H1 (cell line): ENCODE data around the gene TMEM181. TPM values are rescaled to one million over a fixed set of nuclear protein-coding genes. Genes with fewer than 3 reads are reported as not detected.
"Not testable (repeated sequence)": the region's sequence is repeated elsewhere in the genome, so short reads cannot be mapped to it uniquely, and the experiment has no call there.

ENCODE experiments used
- CTCF ChIA-PET: fragments of 300-600 bp; sonication (Branson Sonifier 250); formaldehyde crosslinking; loops from one replicate; lab custom pipeline; 2021; ENCODE audit not compliant: partially characterized antibody; lab: Charles Lee
- POLR2A ChIA-PET: fragments of 300-600 bp; sonication (Branson Sonifier 250); formaldehyde crosslinking; loops from one replicate; lab custom pipeline; 2021; ENCODE audit warnings: inconsistent platforms; ENCODE audit not compliant: partially characterized antibody; lab: Charles Lee
- DNase-seq, 2 experiments: peaks; one replicate each; pipeline versions ENCODE4 v3.0.0 to v3.0.0-alpha.2; 2010 to 2022; ENCODE audit warnings: low spot score in 2 of 2, low read depth in 1 of 2, mixed read lengths in 1 of 2
- FAIRE-seq: peaks from 2 replicates; lab custom pipeline; 2011; peaks lifted over from hg19 to GRCh38; lab: Jason Lieb, UNC
- H2AFZ ChIP-seq: 2 replicates; pipeline ENCODE4 v1.8.1; 2012; ENCODE audit warnings: low read length, inconsistent platforms
- H2AK5ac ChIP-seq: 2 replicates; pipeline ENCODE4 v1.6.1; 2013; ENCODE audit warnings: low read depth, low read length
- H2BK120ac ChIP-seq: replicated peaks from 2 replicates; pipeline ENCODE3; 2013; ENCODE audit warnings: low read depth, low read length, inconsistent platforms
- H2BK12ac ChIP-seq: 2 replicates; pipeline ENCODE4 v1.6.1; 2013; ENCODE audit warnings: low read depth, low read length
- H2BK15ac ChIP-seq: 2 replicates; pipeline ENCODE4 v1.6.1; 2013; ENCODE audit warnings: low read length
- H2BK20ac ChIP-seq: 2 replicates; pipeline ENCODE4 v1.6.1; 2013; ENCODE audit warnings: low read length
- H2BK5ac ChIP-seq: 2 replicates; pipeline ENCODE4 v1.6.1; 2013; ENCODE audit warnings: low read depth, low read length
- H3K14ac ChIP-seq: 2 replicates; pipeline ENCODE4 v1.6.1; 2013; ENCODE audit warnings: inconsistent platforms; ENCODE audit not compliant: insufficient read length
- H3K18ac ChIP-seq: 2 replicates; pipeline ENCODE4 v1.6.1; 2013; ENCODE audit warnings: low read length; ENCODE audit errors: extremely low read depth
- H3K23ac ChIP-seq: 2 replicates; pipeline ENCODE4 v1.6.1; 2013; ENCODE audit warnings: inconsistent platforms; ENCODE audit not compliant: insufficient read length
- H3K23me2 ChIP-seq: 2 replicates; pipeline ENCODE4 v1.6.1; 2013; ENCODE audit warnings: low read depth, low read length
- H3K27ac ChIP-seq: 2 replicates; pipeline ENCODE4 v1.6.1; 2011; ENCODE audit warnings: low read depth, low read length, inconsistent platforms
- H3K27me3 ChIP-seq, 4 experiments: replicated peaks in 1 of 4; 1 replicate in 1 of 4; 2 replicates in 3 of 4; pipeline versions ENCODE4 v1.6.1 to v1.8.1; 2011 to 2013; ENCODE audit warnings: low read length in 3 of 4, mild to moderate bottlenecking in 3 of 4, inconsistent platforms in 2 of 4, mixed read lengths in 2 of 4, moderate library complexity in 1 of 4; ENCODE audit not compliant: control insufficient read depth in 3 of 4, insufficient read depth in 3 of 4; ENCODE audit errors: extremely low read depth in 1 of 4
- H3K36me3 ChIP-seq, 4 experiments: 2 replicates each; pipeline versions ENCODE4 v1.6.1 to v1.8.1; 2011 to 2013; ENCODE audit warnings: mild to moderate bottlenecking in 4 of 4, low read length in 3 of 4, moderate library complexity in 2 of 4, control low read depth in 1 of 4, inconsistent platforms in 1 of 4; ENCODE audit not compliant: insufficient read depth in 4 of 4, control insufficient read depth in 2 of 4
- H3K4ac ChIP-seq: replicated peaks from 2 replicates; pipeline ENCODE3; 2013; ENCODE audit warnings: low read length, low read depth, mixed read lengths, inconsistent platforms; ENCODE audit not compliant: insufficient read length
- H3K4me1 ChIP-seq, 4 experiments: replicated peaks in 1 of 4; 1 replicate in 1 of 4; 2 replicates in 3 of 4; pipeline versions ENCODE4 v1.6.1 to v1.8.1; 2011 to 2013; ENCODE audit warnings: low read length in 3 of 4, inconsistent platforms in 2 of 4, mixed read lengths in 1 of 4; ENCODE audit not compliant: insufficient read depth in 4 of 4, control insufficient read depth in 3 of 4
- H3K4me2 ChIP-seq, 2 experiments: 2 replicates each; pipeline versions ENCODE4 v1.6.1 to v1.8.1; 2011 to 2013; ENCODE audit warnings: low read depth in 2 of 2, low read length in 2 of 2, control low read depth in 1 of 2, inconsistent platforms in 1 of 2, mild to moderate bottlenecking in 1 of 2; ENCODE audit not compliant: insufficient read depth in 1 of 2
- H3K4me3 ChIP-seq, 4 experiments: fragments of 200-600, 300-600 bp in 1 of 4; sonication (generic), shearing (Covaris generic), sonication (Bioruptor Twin) in 1 of 4; 2 replicates each; pipeline versions ENCODE4 v1.5.1 to v1.8.1; 2011 to 2016; ENCODE audit warnings: low read length in 4 of 4, low read depth in 3 of 4, control low read depth in 2 of 4, inconsistent platforms in 2 of 4, mild to moderate bottlenecking in 2 of 4, mixed read lengths in 1 of 4, moderate library complexity in 1 of 4; ENCODE audit not compliant: insufficient read depth in 2 of 4; ENCODE audit errors: extremely low read depth in 1 of 4
- H3K56ac ChIP-seq: replicated peaks from 2 replicates; pipeline ENCODE3; 2013; ENCODE audit warnings: low read depth, mild to moderate bottlenecking, mixed read lengths, low read length, inconsistent platforms; ENCODE audit not compliant: insufficient read length
- H3K79me1 ChIP-seq: 2 replicates; pipeline ENCODE4 v1.6.1; 2013; ENCODE audit warnings: low read depth, low read length, control low read depth
- H3K79me2 ChIP-seq, 2 experiments: 2 replicates each; pipeline versions ENCODE4 v1.6.1 to v1.8.1; 2012 to 2013; ENCODE audit warnings: low read length in 2 of 2, mild to moderate bottlenecking in 2 of 2, inconsistent platforms in 1 of 2; ENCODE audit not compliant: insufficient read depth in 2 of 2, control insufficient read depth in 1 of 2
- H3K9ac ChIP-seq, 4 experiments: replicated peaks in 1 of 4; 1 replicate in 1 of 4; 2 replicates in 3 of 4; pipeline versions ENCODE4 v1.6.1 to v1.8.1; 2011 to 2013; ENCODE audit warnings: low read depth in 3 of 4, low read length in 3 of 4, control low read depth in 2 of 4, mild to moderate bottlenecking in 2 of 4, moderate library complexity in 2 of 4, inconsistent platforms in 1 of 4; ENCODE audit errors: extremely low read depth in 1 of 4
- H3K9me3 ChIP-seq, 2 experiments: 2 replicates each; pipeline versions ENCODE4 v1.6.1 to v1.8.1; 2012 to 2013; ENCODE audit warnings: mild to moderate bottlenecking in 2 of 2, moderate library complexity in 2 of 2, control low read depth in 1 of 2, inconsistent platforms in 1 of 2, low read depth in 1 of 2, low read length in 1 of 2, mixed read lengths in 1 of 2; ENCODE audit not compliant: insufficient read depth in 2 of 2
- H4K20me1 ChIP-seq, 2 experiments: replicated peaks in 1 of 2; 2 replicates each; pipeline versions ENCODE3 to v1.8.1; 2011 to 2013; ENCODE audit warnings: inconsistent platforms in 2 of 2, low read length in 2 of 2, mild to moderate bottlenecking in 1 of 2; ENCODE audit not compliant: insufficient read depth in 2 of 2, control insufficient read depth in 1 of 2
- H4K5ac ChIP-seq: 2 replicates; pipeline ENCODE4 v1.6.1; 2013; ENCODE audit warnings: low read length, low read depth, mixed read lengths, inconsistent platforms; ENCODE audit not compliant: insufficient read length
- H4K8ac ChIP-seq: 2 replicates; pipeline ENCODE4 v1.8.0; 2013; ENCODE audit warnings: mild to moderate bottlenecking, moderate library complexity, low read length, inconsistent platforms; ENCODE audit not compliant: insufficient read depth; ENCODE audit errors: extremely low read depth
- H4K91ac ChIP-seq: replicated peaks from 2 replicates; pipeline ENCODE3; 2013; ENCODE audit warnings: low read length, mixed read lengths, inconsistent platforms; ENCODE audit not compliant: insufficient read length
- WGBS, 2 experiments: shearing (Covaris generic) in 1 of 2; methylation state at CpG; one replicate each; pipeline versions ENCODE4 v1.1.6 to v1.1.7; 2013 to 2015; ENCODE audit warnings: low lambda C conversion rate in 2 of 2, mixed read lengths in 2 of 2, inconsistent platforms in 1 of 2, low coverage in 1 of 2, missing lambda C conversion rate in 1 of 2; ENCODE audit not compliant: insufficient replicate concordance in 2 of 2, insufficient coverage in 1 of 2, insufficient read length in 1 of 2; ENCODE audit errors: extremely low coverage in 1 of 2, missing lambda C conversion rate in 1 of 2; 5-methylcytosine and 5-hydroxymethylcytosine counted together
- polyA plus RNA-seq, 7 experiments: library from polyadenylated mRNA; depleted of rRNA in 3 of 7; stranded (reverse) in 5 of 7; unstranded in 2 of 7; fragments of >200 nt in 5 of 7; fragments of 200-250 nt in 2 of 7; gene quantifications; 1 replicate in 5 of 7; 2 replicates in 1 of 7; 4 replicates in 1 of 7; pipeline versions ENCODE4 v1.2.1 to v1.2.3, GENCODE V29; 2011 to 2013; ENCODE audit warnings: missing spikeins in 2 of 7, mixed read lengths in 2 of 7
- total RNA-seq: library from RNA; stranded (reverse); fragmentation: NEBNext Ultra II Directional; extraction: Animal tissue kit (Norgen Biotek cat#: 25700); gene quantifications from 2 replicates; pipeline ENCODE4 v1.2.1, GENCODE V29; 2021

The TMEM181 gene
- total and polyA plus RNA-seq, 2 of the 8 experiments (the other 6 are each of a cell fraction or from before 2014, with no cell fraction given): 8.6 to 19.0 TPM

- H3K23ac ChIP-seq, H3K4me1 ChIP-seq, H2AK5ac ChIP-seq, H4K91ac ChIP-seq, H4K5ac ChIP-seq, H3K27me3 ChIP-seq, H3K79me1 ChIP-seq, H2BK5ac ChIP-seq, H3K4ac ChIP-seq, H2AFZ ChIP-seq, H3K4me3 ChIP-seq, H2BK120ac ChIP-seq, H3K9ac ChIP-seq, FAIRE-seq, H3K23me2 ChIP-seq, H3K27ac ChIP-seq, H2BK15ac ChIP-seq, POLR2A ChIA-PET, H4K20me1 ChIP-seq, DNase-seq, H2BK12ac ChIP-seq, H3K9me3 ChIP-seq, H3K4me2 ChIP-seq, H3K56ac ChIP-seq, H2BK20ac ChIP-seq, H4K8ac ChIP-seq, H3K18ac ChIP-seq, H3K14ac ChIP-seq, H3K36me3 ChIP-seq, H3K79me2 ChIP-seq: not testable (repeated sequence)
- CTCF ChIA-PET: interaction anchor here (0.9 to 6.4 kb wide), 3 partner anchors 11 to 22 kb away, joined by 3 to 39 read pairs (median 21); no protein-coding TSS in a partner anchor
- WGBS, 2 experiments: 86% methylated on average over 8 of the region's 8 CpGs; no CpG with 5 or more reads in 1 of the 2 experiments
These were observed 112.2 kb downstream of the TMEM181 start for GRCh38 chr6:158672119-158672518.
